BLaER1 (cell line): ENCODE data around the gene FSCN2.

Source experiments
- H3K27ac ChIP-seq: shearing (Covaris generic); formaldehyde crosslinking; 2 replicates; pipeline ENCODE4 v1.8.1; 2022
- H3K27me3 ChIP-seq: shearing (Covaris generic); formaldehyde crosslinking; 2 replicates; pipeline ENCODE4 v1.8.1; 2022
- H3K36me3 ChIP-seq: shearing (Covaris generic); formaldehyde crosslinking; 2 replicates; pipeline ENCODE4 v1.8.1; 2022
- H3K4me1 ChIP-seq: shearing (Covaris generic); formaldehyde crosslinking; 2 replicates; pipeline ENCODE4 v1.8.1; 2022
- H3K4me2 ChIP-seq: shearing (Covaris generic); formaldehyde crosslinking; 2 replicates; pipeline ENCODE4 v1.8.1; 2022
- H3K4me3 ChIP-seq: shearing (Covaris generic); formaldehyde crosslinking; 2 replicates; pipeline ENCODE4 v1.8.1; 2022
- H3K9ac ChIP-seq: shearing (Covaris generic); formaldehyde crosslinking; 2 replicates; pipeline ENCODE4 v1.8.1; 2022
- H3K9me3 ChIP-seq: shearing (Covaris generic); formaldehyde crosslinking; 2 replicates; pipeline ENCODE4 v1.8.1; 2022
- H4K20me1 ChIP-seq: shearing (Covaris generic); formaldehyde crosslinking; 2 replicates; pipeline ENCODE4 v1.8.1; 2022
- Cebpa-rat ChIP-seq: shearing (Covaris generic); IDR thresholded peaks from 2 replicates; pipeline ENCODE4 v1.8.1; 2022

Gene FSCN2

DNA sequence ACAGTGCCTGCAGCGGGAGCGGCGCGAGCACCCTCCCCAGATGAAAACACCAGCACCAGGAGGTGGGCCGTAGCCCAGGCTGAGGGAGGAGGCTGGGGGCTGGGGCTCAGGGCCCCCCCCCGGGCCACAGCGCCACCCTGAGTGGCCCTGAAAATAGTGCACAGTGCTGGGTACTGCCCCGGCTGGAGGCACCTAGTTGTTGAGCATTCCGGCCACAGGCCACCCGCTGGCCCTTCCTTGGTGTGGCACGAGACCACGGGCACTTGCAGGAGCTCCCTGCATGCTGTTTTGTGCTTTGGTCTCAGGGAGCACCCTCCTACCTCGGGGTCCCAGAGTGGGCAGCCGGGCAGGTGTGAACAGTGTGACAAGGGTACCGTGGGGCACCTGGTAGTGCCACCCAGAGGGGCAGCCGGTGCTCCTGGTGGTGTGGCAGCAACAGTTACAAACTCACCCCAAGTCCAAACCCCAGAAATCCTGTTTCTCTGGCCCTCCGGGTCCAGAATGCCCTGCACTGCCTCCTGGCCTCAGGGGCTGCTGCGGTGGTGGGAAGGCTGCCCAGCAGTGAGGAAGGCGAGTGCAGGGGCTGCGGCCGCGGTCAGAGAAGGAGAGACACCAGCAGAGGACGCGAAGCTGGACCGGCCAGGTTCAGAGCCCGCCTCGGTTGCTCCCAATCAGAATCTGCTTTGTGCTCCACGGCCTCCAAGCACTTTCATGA lies 11.9 kb downstream of the FSCN2 start:
- H3K4me2 ChIP-seq = no peak overlapping the region
- H3K4me1 ChIP-seq = peaks cover 30% of the 10 kb centered on the region
- no peaks in the 10 kb centered on the region for H3K9me3 ChIP-seq
- peaks cover 39% of the 10 kb centered on the region for H4K20me1 ChIP-seq
- peaks cover 18% of the 10 kb centered on the region for H3K27me3 ChIP-seq
- no peak overlapping the region for H3K9ac ChIP-seq
- TF ChIP-seq Cebpa-rat = no peak
- H3K4me3 ChIP-seq = no peak overlapping the region
- no peak overlapping the region for H3K27ac ChIP-seq
- H3K36me3 ChIP-seq = peaks cover 68% of the 10 kb centered on the region

DNA sequence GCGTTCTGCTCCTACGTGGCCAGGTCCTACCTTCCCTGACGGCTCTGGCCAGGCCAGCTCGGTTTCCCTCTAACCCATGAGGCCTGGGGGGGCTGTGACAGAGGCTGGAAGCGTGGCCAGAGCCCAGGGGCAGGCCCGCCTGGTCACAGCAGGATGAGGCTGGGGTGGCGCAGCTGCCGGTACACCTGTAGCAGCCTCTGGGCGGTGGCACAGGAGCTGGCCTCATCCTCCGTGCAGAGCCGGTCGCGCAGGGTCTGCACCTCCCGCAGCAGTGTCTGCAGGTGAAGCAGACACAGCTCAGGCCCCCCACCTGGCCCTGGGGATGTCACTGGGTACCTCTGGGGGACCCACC lies 12.5 kb downstream of the FSCN2 start:
- no peak overlapping the region for H3K4me3 ChIP-seq
- H3K36me3 ChIP-seq = peaks cover 74% of the 10 kb centered on the region
- H3K27ac ChIP-seq = no peak overlapping the region
- no peak for TF ChIP-seq Cebpa-rat
- no peak overlapping the region for H3K9ac ChIP-seq
- H3K9me3 ChIP-seq = no peaks in the 10 kb centered on the region
- peaks cover 30% of the 10 kb centered on the region for H3K4me1 ChIP-seq
- H3K27me3 ChIP-seq = peaks cover 18% of the 10 kb centered on the region
- no peak overlapping the region for H3K4me2 ChIP-seq
- H4K20me1 ChIP-seq = peaks cover 39% of the 10 kb centered on the region

DNA sequence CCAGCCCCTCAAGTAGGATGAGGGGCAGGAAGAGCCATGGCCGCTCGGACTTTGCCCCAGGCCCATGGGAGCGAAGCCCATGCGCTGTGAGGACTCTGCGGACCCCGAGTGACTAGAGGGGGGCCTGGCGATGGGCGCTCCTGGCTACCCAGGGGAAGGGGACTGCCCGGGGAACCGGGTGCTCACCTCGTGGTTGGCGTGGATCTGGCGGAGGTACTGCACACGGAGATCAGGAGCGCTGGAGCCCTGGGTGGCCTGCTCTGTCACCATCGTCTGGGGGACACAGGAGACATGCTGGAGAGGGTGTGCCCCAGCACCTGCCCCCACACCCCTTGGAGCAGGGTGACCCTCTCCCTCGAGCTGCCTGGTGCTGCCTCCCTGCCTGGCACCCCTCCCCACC lies 12.9 kb downstream of the FSCN2 start:
- H3K9me3 ChIP-seq = no peaks in the 10 kb centered on the region
- no peak overlapping the region for H3K27ac ChIP-seq
- H3K4me1 ChIP-seq = peaks cover 30% of the 10 kb centered on the region
- no peak overlapping the region for H3K4me3 ChIP-seq
- H4K20me1 ChIP-seq = peaks cover 37% of the 10 kb centered on the region
- no peak for TF ChIP-seq Cebpa-rat
- no peak overlapping the region for H3K4me2 ChIP-seq
- H3K27me3 ChIP-seq = peaks cover 14% of the 10 kb centered on the region
- no peak overlapping the region for H3K9ac ChIP-seq
- peaks cover 78% of the 10 kb centered on the region for H3K36me3 ChIP-seq

DNA sequence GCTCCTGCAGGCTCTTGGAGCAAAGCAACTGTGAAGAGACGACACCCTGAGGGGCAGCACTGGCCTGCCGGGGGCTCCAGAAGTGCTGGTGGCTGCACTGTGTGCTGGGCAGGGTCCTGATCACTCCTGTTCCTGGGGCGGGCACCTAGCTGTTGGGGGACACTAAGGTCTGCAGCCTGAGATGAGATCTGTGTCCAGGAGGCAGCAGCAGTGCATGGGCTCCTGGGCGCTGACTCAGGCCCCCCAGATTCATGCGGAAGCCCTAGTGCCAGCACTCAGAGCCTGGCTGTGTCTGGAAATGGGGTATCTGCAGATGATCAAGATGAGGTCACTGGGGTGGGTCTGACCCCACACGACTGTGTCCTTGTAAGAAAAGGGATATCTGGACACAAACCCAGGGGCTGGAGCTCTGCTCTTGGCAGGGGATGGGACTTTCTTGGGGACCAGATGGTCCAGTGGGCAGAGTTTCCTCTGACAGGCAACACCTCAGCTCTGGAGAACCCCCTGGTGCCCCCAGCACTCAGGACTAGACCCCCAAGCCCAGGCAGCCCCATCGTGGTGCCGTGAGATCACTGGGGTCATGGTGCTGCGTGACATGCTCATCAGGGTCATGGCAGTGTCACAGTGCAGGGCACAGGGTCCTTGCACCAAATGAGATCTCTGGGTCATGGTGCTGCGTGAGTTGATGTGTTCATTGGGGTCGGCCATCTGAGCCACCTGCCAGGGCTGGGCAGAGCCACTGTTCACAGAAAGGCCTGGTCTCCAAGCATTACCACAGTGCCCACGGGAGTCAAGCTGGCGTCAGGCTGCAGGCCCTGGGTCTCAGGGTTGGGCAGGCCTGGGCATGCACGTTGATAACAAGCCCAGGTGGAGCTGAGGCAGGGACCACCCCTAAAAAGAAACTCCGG lies 14.5 kb downstream of the FSCN2 start:
- Histone ChIP-seq H3K27ac (0 out of 2 replicates have a peak overlapping the region, but pooled peaks have one; percentile 13), H3K36me3 (peaks cover 94% of the 10 kb centered on the region), H3K4me1 (peaks cover 22% of the 10 kb centered on the region), H4K20me1 (peaks cover 25% of the 10 kb centered on the region), H3K9ac (no peak overlapping the region), H3K4me3 (no peak overlapping the region), H3K4me2 (no peak overlapping the region), H3K27me3 (peaks cover under 1% of the 10 kb centered on the region; the same call in 1 of the 2 replicates), H3K9me3 (no peaks in the 10 kb centered on the region)
- TF ChIP-seq Cebpa-rat = no peak

DNA sequence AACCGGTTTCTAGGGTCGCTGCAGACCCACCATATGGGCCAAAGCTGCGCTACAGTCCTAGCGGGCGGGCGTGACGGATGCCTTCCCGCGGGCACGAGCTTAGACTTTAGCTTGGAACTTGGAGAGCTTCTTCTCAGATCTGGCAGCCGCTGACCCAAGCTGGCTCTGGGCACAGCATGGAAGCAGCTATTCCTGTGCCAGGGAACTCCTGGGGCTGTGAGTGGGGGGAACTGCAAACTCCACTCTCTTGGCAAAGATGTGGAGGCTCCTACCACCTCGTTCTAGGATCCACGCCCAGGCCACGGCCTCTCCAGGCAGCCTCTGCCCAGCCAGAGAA lies 15.1 kb downstream of the FSCN2 start:
- H3K27ac ChIP-seq = peak overlapping the region; percentile 13; the same call in 1 of the 2 replicates
- peaks cover 19% of the 10 kb centered on the region for H4K20me1 ChIP-seq
- no peak for TF ChIP-seq Cebpa-rat
- H3K27me3 ChIP-seq = no peaks in the 10 kb centered on the region
- no peaks in the 10 kb centered on the region for H3K9me3 ChIP-seq
- no peak overlapping the region for H3K4me3 ChIP-seq
- no peak overlapping the region for H3K9ac ChIP-seq
- no peak overlapping the region for H3K4me2 ChIP-seq
- peaks cover 97% of the 10 kb centered on the region for H3K36me3 ChIP-seq
- peaks cover 16% of the 10 kb centered on the region for H3K4me1 ChIP-seq

DNA sequence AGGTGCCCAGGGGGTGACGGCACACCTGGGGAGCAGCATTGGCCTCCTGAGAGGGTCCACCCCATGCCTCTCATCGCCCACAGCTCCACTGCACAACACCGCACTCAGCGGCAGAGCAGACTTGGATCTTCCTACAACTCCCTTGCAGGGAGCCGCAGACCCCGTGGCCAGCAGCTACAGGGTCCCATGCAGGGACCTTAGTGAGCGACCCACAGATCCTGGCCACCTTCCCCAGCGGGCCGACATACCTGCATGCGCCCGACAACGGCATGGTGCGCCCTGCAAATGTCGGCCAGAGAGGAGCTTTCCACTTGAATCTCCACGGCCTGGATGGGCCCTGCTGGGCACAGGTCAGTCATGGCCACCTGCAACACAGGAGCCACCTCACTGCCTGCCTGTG lies 15.6 kb downstream of the FSCN2 start:
- no peaks in the 10 kb centered on the region for H3K9me3 ChIP-seq
- H3K4me1 ChIP-seq = peaks cover 11% of the 10 kb centered on the region
- H3K4me2 ChIP-seq = no peak overlapping the region
- H3K9ac ChIP-seq = no peak overlapping the region
- H3K4me3 ChIP-seq = no peak overlapping the region
- TF ChIP-seq Cebpa-rat = no peak
- H3K27ac ChIP-seq = 0 out of 2 replicates have a peak overlapping the region, but pooled peaks have one; percentile 13
- H4K20me1 ChIP-seq = peaks cover 15% of the 10 kb centered on the region
- no peaks in the 10 kb centered on the region for H3K27me3 ChIP-seq
- H3K36me3 ChIP-seq = peaks cover 96% of the 10 kb centered on the region

DNA sequence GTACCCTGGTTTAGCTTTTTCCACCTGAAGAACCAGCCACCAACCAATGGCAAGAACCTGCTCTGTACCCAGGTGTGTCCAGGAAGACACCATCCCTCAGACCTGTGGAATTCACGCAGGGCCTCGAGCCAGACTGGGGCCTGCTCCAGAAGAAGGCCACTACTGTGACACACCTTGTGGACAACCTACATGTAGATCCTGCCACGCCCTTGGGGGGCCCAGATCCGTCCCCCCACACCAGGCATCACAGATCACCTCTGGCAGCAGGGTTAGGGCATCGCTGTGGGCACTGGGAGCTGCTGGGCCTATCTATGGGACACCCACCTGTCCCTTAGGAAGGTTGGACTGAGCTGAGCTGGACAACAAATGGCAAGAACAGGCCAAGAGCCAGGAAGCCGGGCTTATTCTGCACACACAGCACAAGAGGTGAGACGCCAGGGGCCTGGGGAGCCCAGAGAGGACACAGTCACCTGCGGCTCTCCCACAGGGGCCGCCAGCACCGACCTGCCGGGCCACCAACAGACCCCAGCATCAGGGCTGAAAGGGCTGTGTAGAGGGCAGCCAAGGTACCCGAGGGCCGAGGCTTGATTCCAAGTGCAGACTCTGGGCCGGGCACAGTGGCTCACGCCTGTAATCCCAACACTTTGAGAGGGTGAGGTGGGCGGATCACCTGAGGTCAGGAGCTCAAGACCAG lies 16.3 kb downstream of the FSCN2 start:
- TF ChIP-seq Cebpa-rat = no peak
- Histone ChIP-seq H3K9me3 (no peaks in the 10 kb centered on the region), H3K27me3 (no peaks in the 10 kb centered on the region), H3K27ac (no peak overlapping the region), H3K4me2 (no peak overlapping the region), H3K4me3 (no peak overlapping the region), H4K20me1 (peaks cover 13% of the 10 kb centered on the region), H3K9ac (no peak overlapping the region), H3K4me1 (peaks cover 4% of the 10 kb centered on the region; the same call in 1 of the 2 replicates), H3K36me3 (peaks cover 96% of the 10 kb centered on the region)

DNA sequence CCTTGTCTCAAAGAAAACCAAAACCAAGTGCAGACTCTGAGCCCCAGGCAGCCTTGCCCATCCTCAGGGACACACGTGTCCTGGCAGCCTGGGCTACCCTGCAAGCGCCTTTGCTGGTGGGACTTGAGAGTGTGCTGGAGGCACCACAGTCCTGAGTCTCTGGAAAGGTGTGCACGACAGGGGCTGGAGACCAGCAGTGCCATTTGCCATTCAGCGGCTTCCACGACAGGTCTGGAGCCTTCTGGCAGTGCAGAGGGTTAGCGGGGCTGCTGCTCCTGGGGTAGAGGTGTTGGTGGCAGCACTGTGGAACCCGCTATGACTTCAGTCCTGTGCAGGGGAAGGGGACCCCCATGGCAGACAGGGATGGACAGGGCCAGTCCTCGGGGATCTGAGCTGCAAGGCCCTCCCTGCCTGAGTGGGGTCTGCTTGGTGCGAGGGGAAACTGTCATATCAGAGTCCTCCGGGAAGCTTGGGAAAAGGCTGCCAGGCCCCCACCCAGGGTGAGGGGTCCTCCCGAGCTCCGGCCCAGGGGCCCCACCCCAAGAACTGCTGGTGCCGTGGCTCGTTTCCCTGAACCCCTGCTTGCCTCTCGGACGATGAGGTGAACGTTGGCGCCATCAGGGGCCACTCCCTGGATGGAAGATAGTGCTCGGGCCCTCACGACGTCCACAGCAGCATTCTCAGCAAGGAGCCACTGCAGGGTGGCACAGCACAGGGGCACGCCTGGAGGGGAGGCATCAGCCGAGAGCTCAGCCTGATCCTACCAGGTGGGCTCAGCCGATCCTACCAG lies 17.2 kb downstream of the FSCN2 start:
- Histone ChIP-seq H4K20me1 (peaks cover 22% of the 10 kb centered on the region), H3K9me3 (no peaks in the 10 kb centered on the region), H3K9ac (no peak overlapping the region), H3K27ac (no peak overlapping the region), H3K4me1 (peaks cover 13% of the 10 kb centered on the region), H3K4me3 (no peak overlapping the region), H3K4me2 (no peak overlapping the region), H3K27me3 (no peaks in the 10 kb centered on the region), H3K36me3 (peaks cover 96% of the 10 kb centered on the region)
- no peak for TF ChIP-seq Cebpa-rat

DNA sequence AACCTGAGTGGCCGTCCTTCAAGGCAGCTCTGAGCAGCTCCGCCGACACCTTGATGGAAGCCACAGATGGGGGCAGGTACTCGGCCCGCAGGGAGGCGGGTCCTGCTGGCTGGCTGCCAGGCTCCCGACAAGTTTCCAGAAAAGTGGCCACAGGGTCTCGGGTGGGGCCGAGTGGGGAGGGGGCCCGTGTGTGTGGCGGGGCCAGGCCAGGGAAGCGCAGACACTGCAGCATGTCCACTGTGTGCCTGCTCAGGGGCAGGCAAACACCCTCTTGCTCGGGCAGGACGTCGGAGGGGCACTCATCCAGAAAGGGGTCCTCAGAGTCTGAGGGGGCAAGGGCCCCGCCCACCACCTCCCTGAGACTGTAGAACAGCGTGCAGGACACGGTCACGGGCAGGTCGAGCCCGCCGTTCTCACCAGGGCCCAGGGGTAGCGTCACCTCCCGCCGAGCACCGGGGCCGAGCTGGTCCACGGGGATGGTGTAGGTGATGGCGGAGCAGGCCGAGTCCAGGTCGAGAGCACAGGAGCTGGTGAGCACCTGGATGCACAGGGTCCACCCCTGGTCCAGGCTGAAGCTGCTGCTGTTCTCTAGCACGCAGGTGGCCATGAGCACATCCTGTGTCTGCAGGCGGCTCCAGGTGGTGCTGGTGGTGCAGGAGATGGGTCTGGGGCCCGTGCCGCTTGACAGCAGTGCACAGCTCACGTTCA lies 18.9 kb downstream of the FSCN2 start:
- no peak overlapping the region for H3K27ac ChIP-seq
- H3K4me1 ChIP-seq = peaks cover 25% of the 10 kb centered on the region
- no peak overlapping the region for H3K4me2 ChIP-seq
- H4K20me1 ChIP-seq = peaks cover 36% of the 10 kb centered on the region
- H3K27me3 ChIP-seq = no peaks in the 10 kb centered on the region
- H3K9ac ChIP-seq = no peak overlapping the region
- H3K4me3 ChIP-seq = no peak overlapping the region
- TF ChIP-seq Cebpa-rat = no peak
- no peaks in the 10 kb centered on the region for H3K9me3 ChIP-seq
- H3K36me3 ChIP-seq = peaks cover 88% of the 10 kb centered on the region
